Neutrophil (primary cell): ENCODE measurements around the gene CNTNAP2.

Source experiments
- H3K27ac ChIP-seq: fragments of 200-600 bp; sonication (generic); 2 replicates; pipeline ENCODE4 v1.5.1; 2016; ENCODE audit warnings: mild to moderate bottlenecking, moderate library complexity
- H3K27me3 ChIP-seq: fragments of 200-600 bp; sonication (generic); 2 replicates; pipeline ENCODE4 v1.6.0; 2016; ENCODE audit warnings: mild to moderate bottlenecking
- H3K36me3 ChIP-seq: fragments of 200-600 bp; sonication (generic); 2 replicates; pipeline ENCODE4 v1.5.1; 2017
- H3K4me1 ChIP-seq, 2 experiments: fragments of 200-600 bp in 1 of 2; sonication (generic) in 1 of 2; 1 replicate in 1 of 2; 2 replicates in 1 of 2; pipeline versions ENCODE4 v1.5.1 to v1.6.1; 2013 to 2016; ENCODE audit warnings: low read depth in 1 of 2, low read length in 1 of 2, mild to moderate bottlenecking in 1 of 2, moderate library complexity in 1 of 2; ENCODE audit not compliant: control insufficient read depth in 1 of 2, insufficient read depth in 1 of 2
- H3K4me3 ChIP-seq, 2 experiments: fragments of 200-600 bp in 1 of 2; sonication (generic) in 1 of 2; 1 replicate in 1 of 2; 2 replicates in 1 of 2; pipeline ENCODE4 v1.5.1; 2013 to 2016; ENCODE audit warnings: low read depth in 1 of 2, low read length in 1 of 2, mild to moderate bottlenecking in 1 of 2, moderate library complexity in 1 of 2
- H3K9me3 ChIP-seq: fragments of 200-600 bp; sonication (generic); 2 replicates; pipeline ENCODE4 v1.5.1; 2016
- CTCF ChIP-seq: fragments of 200-600 bp; sonication (generic); IDR thresholded peaks from 2 replicates; pipeline ENCODE4 v1.5.1; 2016; ENCODE audit warnings: antibody characterized with exemption

Gene CNTNAP2

DNA sequence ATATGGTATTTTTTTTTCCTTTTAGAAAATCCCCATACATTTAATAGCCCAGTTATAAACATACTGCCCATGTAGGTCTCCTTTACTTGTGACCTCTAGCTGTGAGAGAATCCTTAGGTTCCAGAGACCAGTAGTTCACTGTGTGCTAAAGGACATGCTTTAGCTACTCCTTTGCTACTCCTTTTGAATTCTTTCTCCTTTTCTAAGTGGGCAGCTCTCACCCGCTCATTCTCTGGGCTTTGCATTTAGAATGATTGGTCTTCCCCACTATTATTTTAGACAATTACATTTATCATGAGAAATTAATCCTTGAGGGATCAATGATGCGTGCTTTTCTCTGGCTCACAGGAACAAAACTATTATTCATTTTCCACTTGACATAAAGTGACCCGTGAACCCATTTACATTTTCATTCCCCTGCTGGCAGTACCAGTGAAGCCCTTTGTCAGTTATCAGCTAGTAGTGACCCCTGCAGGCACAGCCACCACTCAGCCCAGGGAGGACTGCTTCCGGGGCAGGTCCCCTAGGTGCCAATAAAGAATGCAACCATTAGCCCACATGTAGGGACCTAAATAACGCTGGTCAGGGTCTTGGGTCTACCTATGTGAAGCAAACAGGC lies 844.3 kb downstream of the CNTNAP2 start:
- no peak for TF ChIP-seq CTCF
- no peaks in the 10 kb centered on the region for H3K27me3 ChIP-seq
- no peak overlapping the region for H3K27ac ChIP-seq
- H3K4me1 ChIP-seq: no peaks in the 10 kb centered on the region
- no peaks in the 10 kb centered on the region for H3K36me3 ChIP-seq
- H3K4me3 ChIP-seq: no peak overlapping the region
- H3K9me3 ChIP-seq: no peaks in the 10 kb centered on the region

DNA sequence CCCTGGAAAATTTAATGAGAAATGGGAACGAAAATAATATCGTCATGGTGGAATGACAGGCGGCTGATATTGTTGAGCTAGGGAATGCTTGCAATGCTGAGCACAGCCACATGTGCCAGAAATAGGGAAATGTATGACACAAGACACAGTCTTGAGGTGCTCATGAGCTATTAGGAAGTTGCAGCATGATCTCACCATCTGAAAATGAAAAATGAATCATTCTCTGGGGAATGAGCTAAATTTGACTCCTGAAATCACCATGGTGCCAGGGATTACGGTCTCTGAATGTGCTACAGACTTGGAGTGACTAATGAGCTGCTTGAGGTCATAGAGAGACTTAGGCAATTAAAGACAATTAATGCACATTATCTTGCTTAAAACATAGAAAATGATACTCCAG lies 845.0 kb downstream of the CNTNAP2 start:
- Histone ChIP-seq H3K27me3 (no peaks in the 10 kb centered on the region), H3K9me3 (no peaks in the 10 kb centered on the region), H3K4me3 (no peak overlapping the region), H3K4me1 (no peaks in the 10 kb centered on the region), H3K27ac (no peak overlapping the region), H3K36me3 (no peaks in the 10 kb centered on the region)
- no peak for TF ChIP-seq CTCF

DNA sequence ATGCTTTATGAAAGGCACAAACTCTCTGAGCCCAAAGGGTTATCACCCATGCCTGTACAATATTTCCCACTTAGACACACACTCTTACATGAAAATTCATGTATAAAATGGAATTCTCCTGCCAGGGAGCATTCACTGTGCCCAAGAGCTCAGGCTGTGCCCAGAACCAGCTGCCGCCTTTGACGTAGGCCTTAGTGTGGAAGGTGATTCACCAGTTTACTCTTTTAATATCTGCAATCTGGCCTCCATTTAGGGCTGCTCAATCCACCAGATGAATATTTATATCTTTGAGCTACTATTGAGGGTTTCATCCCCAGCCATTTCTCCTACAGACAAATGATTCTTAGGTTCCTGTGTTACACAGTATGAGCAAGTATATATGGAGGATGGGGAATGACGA lies 849.7 kb downstream of the CNTNAP2 start:
- H3K4me3 ChIP-seq: no peak overlapping the region

GRCh38 chr7:146982482-146982881 lies 865.9 kb downstream of the CNTNAP2 start:
- Histone ChIP-seq H3K9me3 (no peaks in the 10 kb centered on the region), H3K4me1 (no peaks in the 10 kb centered on the region)
- TF ChIP-seq CTCF: no peak

More for the DNA sequence above, 849.7 kb downstream of the CNTNAP2 start:
- H3K4me1 ChIP-seq: no peaks in the 10 kb centered on the region
- no peaks in the 10 kb centered on the region for H3K27me3 ChIP-seq
- no peak overlapping the region for H3K27ac ChIP-seq
- H3K36me3 ChIP-seq: no peaks in the 10 kb centered on the region
- H3K9me3 ChIP-seq: no peaks in the 10 kb centered on the region
- no peak for TF ChIP-seq CTCF

GRCh38 chr7:146991596-146991995 lies 875.0 kb downstream of the CNTNAP2 start:
- Histone ChIP-seq H3K27ac (no peak overlapping the region), H3K4me1 (no peaks in the 10 kb centered on the region), H3K27me3 (no peaks in the 10 kb centered on the region), H3K36me3 (no peaks in the 10 kb centered on the region), H3K4me3 (no peak overlapping the region), H3K9me3 (no peaks in the 10 kb centered on the region)
- no peak for TF ChIP-seq CTCF

More at GRCh38 chr7:146982482-146982881, 865.9 kb downstream of the CNTNAP2 start:
- Histone ChIP-seq H3K4me3 (no peak overlapping the region), H3K36me3 (no peaks in the 10 kb centered on the region), H3K27ac (no peak overlapping the region), H3K27me3 (no peaks in the 10 kb centered on the region)
